Superior temporal gyrus (tissue), 1 donor: ENCODE results near the gene VPS52.

Experiments
- DNase-seq: peaks from one replicate; pipeline ENCODE4 v3.0.0-alpha.2; 2016; ENCODE audit errors: extremely low spot score

Gene VPS52

DNA sequence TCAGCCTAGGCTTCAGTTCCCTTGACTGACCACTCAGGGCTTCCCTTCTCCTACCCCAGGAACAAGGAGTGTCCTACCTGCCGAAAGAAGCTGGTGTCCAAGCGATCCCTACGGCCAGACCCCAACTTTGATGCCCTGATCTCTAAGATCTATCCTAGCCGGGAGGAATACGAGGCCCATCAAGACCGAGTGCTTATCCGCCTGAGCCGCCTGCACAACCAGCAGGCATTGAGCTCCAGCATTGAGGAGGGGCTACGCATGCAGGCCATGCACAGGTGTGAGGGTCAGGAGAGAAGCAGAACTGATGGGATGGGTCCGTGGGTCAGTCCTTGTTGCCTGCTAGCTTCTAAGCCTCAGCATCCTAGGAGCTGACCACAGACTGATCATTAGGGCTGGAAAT, 61.8 kb downstream of the VPS52 start:
- DNase-seq, result no peak

GRCh38 chr6:33208091-33208967, 63.3 kb downstream of the VPS52 start, which contains the start of gene RING1:
RING1 (plus strand) TSS chr6:33208500; CDS start chr6:33208823, 323 bp downstream.
- peak; percentile 90 for DNase-seq

GRCh38 chr6:33207552-33208090, 64.1 kb downstream of the VPS52 start:
- DNase-seq, result no peak

DNA sequence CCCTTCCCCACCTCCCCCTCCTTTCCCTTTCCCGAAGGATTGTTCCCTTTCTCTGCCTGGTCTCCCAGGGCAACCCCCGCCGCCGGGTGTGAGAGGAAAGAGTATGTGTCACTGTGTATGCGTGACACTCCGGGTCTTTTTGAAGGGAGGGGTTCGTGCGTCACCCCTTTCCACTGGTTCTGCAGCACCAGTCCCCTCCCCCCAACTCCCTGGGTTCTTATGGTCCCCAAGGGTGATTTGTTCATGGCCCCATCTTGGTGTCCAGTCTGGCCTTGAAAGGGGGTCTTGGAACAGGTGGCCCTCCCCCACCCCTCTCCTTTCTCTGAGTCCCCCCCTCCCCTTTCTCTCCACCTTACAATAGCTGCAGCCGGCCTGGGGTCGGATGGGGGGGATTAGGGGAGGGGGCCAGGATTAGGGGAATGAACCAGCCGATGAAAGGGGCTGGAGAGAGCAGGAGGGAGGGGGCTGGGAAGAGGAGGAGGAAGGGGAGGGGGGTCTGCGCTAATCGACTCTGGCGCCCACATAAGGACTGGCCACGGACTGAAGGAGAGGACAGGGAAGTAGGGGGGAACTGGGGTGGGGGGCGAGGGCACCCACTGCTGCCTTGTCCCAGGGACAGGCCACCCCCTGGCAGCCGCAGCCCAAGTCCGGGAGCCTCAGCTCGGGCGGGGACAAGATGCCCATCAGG, 64.7 kb downstream of the VPS52 start:
- no peak for DNase-seq

- DNase-seq, result no peak
Measured at GRCh38 chr6:33206027-33206863, 65.4 kb downstream of the VPS52 start.

- DNase-seq, result no peak
Measured at GRCh38 chr6:33205191-33206026, 66.3 kb downstream of the VPS52 start.

DNA sequence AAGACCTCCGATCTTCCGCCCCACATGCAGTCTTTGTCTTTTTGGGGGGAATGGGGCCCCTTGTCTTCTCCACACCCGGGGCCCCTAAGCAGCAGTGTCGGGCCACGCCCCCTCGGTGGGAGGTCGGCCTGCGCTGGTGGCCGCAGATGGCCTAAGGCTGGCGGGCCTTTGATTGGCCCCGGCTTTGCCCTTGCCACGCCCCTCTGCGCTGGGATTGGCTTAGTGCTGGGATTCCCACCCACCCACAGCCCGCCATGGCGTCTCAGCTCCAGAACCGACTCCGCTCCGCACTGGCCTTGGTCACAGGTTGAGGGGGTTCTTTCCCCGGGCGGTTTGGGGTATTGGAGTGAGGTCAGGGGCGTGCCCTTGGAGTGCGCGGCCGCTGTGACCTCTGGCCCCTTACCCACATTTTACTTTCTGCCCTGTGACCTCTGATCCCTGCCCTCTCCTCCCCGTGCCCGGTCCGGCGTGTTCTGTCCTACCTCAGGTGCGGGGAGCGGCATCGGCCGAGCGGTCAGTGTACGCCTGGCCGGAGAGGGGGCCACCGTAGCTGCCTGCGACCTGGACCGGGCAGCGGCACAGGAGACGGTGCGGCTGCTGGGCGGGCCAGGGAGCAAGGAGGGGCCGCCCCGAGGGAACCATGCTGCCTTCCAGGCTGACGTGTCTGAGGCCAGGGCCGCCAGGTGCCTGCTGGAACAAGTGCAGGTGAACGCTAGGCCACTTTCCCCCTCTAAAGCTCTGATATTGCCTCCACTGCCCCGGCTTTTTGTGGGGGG, 67.1 kb downstream of the VPS52 start, which contains the start of gene HSD17B8:
Gene HSD17B8 (plus strand): TSS at position 241 of the 776 bp plus-strand sequence. CDS start 14 bp downstream, at position 255.
- DNase-seq, result peak; percentile 95

DNA sequence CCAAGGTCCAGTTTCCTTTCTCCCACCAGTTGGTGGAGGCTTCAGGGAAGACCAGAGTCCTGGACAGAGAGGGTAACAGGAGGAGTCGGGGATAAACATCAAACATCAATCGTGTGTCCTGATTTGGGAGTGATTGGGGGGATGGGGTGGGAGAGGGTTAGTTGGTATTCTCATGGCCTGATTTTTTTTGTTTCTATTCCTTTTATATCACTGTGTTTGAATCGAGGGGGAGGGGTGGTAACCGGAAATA, 67.6 kb downstream of the VPS52 start:
- no peak for DNase-seq

DNA sequence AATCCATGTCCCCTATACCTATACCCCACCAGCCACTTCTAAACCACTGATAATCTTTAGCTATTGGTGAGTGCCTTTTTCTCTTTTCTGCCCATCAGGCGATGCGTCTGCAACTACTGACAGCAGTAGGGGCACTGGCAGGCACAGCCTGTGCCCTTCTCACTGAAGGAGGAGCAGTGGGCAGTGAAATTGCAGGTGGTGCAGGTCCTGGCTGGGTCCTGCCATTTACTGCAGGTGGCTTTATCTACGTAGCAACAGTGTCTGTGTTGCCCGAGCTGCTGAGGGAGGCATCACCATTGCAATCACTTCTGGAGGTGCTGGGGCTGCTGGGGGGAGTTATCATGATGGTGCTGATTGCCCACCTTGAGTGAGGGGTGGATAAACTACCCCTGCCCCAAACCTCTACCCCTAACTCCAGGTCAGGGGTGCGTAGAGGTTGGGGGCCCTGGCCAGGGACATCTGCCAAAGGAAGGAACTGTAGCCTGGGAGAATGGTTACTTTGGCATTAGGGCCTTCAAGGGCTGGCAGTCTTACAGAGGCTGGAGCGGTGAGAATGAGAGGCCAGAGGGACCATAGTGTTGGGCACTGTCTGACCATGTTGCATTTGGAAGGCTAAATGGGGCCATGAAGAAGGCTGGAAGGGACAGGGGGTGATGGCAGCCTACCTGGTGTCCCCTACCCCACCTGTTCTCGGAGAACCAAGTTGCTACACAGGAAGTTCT, 68.1 kb downstream of the VPS52 start:
- DNase-seq, result no peak

DNA sequence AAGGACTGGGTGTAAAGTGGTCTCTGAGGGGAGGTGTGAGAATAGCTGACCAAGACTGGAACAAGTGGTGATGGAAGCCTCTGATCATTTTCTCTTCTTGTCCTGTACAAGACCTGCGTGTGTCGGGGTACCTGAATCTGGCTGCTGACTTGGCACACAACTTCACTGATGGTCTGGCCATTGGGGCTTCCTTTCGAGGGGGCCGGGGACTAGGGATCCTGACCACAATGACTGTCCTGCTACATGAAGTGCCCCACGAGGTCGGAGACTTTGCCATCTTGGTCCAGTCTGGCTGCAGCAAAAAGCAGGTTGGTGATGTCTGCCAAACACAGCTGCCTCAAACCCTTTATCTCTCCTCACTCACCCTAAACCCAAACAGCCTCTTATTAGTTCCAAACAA, 68.9 kb downstream of the VPS52 start:
- no peak for DNase-seq

- DNase-seq, result no peak
Measured at GRCh38 chr6:33201935-33202334, 69.7 kb downstream of the VPS52 start.

DNA sequence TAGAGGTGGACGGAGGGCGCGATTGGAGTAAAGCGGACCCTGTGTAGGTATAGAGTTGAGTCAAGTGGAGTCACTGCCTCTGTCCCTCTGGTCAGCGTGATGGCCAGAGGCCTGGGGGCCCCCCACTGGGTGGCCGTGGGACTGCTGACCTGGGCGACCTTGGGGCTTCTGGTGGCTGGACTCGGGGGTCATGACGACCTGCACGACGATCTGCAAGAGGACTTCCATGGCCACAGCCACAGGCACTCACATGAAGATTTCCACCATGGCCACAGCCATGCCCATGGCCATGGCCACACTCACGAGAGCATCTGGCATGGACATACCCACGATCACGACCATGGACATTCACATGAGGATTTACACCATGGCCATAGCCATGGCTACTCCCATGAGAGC, 70.5 kb downstream of the VPS52 start:
- DNase-seq, result no peak
